ENCODE measurements around the gene OR2B3. TPM values are rescaled to one million over a fixed set of nuclear protein-coding genes. Genes with fewer than 3 reads are reported as not detected.

OR2B3 gene
- total RNA-seq, 3 donors from 2014 or later (not counting 1 experiment from before 2014, with no cell fraction given): not detected

DNA sequence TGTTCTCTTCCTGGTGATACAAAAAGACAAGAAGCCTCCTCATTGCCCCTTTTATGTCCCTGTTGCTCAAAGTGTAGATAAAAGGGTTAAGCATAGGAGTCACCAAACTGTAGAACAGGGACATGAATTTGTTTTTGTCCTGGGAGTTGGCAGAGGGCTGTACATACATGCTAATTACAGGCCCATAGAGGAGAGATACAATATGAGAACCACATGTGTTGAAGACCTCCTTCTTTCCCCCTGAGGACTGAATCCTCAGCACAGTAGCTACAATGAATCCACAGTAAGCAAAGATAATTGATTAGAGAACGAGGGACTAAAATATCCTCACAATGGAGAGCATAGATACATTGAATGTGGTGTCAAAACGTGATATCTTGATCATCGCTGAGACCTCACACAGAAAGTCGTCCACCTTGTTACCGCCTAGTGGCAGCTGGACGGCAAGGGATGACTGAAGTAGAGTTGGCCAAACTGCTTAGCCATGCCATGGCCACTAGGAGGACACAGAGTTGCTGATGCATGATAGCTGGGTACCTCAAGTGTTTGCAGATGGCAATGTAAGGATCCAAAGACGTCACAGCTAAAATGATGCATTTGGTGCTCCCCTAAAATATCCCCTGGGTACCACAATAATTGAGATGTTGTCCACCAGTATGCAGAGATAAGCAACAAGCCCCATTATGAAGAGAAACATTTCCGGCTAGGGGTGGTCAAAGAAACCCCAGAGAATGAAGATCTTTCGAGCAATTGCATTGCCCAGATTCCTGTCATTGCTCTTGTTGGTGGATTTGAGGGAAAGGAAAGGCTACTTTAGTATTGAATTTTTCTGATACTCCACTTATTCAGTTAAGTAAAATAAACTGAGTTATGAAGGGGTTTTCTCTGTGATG lies 15.0 kb downstream of the OR2B3 start:
- no peak overlapping the region for H3K4me3 ChIP-seq (ENCODE audit: low read length)
- H3K27ac Mint-ChIP-seq: no peak overlapping the region
- no peak overlapping the region for H3K27ac ChIP-seq (ENCODE audit: low read length)
- H3K9me3 Mint-ChIP-seq: no peaks in the 10 kb centered on the region
- WGBS (ENCODE audit: insufficient coverage): 40% methylated on average over 9 of the region's 9 CpGs
- no peaks in the 10 kb centered on the region for H3K4me1 Mint-ChIP-seq
- TF ChIP-seq, protein P1, sequence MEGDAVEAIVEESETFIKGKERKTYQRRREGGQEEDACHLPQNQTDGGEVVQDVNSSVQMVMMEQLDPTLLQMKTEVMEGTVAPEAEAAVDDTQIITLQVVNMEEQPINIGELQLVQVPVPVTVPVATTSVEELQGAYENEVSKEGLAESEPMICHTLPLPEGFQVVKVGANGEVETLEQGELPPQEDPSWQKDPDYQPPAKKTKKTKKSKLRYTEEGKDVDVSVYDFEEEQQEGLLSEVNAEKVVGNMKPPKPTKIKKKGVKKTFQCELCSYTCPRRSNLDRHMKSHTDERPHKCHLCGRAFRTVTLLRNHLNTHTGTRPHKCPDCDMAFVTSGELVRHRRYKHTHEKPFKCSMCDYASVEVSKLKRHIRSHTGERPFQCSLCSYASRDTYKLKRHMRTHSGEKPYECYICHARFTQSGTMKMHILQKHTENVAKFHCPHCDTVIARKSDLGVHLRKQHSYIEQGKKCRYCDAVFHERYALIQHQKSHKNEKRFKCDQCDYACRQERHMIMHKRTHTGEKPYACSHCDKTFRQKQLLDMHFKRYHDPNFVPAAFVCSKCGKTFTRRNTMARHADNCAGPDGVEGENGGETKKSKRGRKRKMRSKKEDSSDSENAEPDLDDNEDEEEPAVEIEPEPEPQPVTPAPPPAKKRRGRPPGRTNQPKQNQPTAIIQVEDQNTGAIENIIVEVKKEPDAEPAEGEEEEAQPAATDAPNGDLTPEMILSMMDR (IDR thresholded peaks at IDR 0.05): no peak
- H3K4me3 Mint-ChIP-seq: no peak overlapping the region
- H3K27me3 Mint-ChIP-seq (ENCODE audit: low read depth in 2 of 2): peaks cover 16 to 37% of the 10 kb centered on the region in 2 donors
- intact Hi-C loops (cut with micrococcal nuclease): no loop called here
- H3K36me3 Mint-ChIP-seq: no peaks in the 10 kb centered on the region
- DNase-seq (peak in 1 of 2 donors; percentile 12), ATAC-seq (peak in 2 of 3 donors; percentile 35 to 43)
- no peaks in the 10 kb centered on the region for H3K4me1 ChIP-seq (ENCODE audit: control insufficient read depth, insufficient read depth, low read length)
- no peaks in the 10 kb centered on the region for H3K9me3 ChIP-seq (ENCODE audit: control insufficient read depth, insufficient read depth, low read length)
- H3K36me3 ChIP-seq (ENCODE audit: control insufficient read depth, insufficient read depth, low read length): no peaks in the 10 kb centered on the region
- peaks cover 2% of the 10 kb centered on the region for H3K27me3 ChIP-seq (ENCODE audit: control insufficient read depth, insufficient read depth, low read length)

GRCh38 chr6:29051680-29052079 lies 35.4 kb downstream of the OR2B3 start:
- H3K36me3 Mint-ChIP-seq: no peaks in the 10 kb centered on the region
- DNase-seq (no peak), ATAC-seq (no peak)
- Histone ChIP-seq H3K4me1 (ENCODE audit: control insufficient read depth, insufficient read depth, low read length) (no peaks in the 10 kb centered on the region), H3K9me3 (ENCODE audit: control insufficient read depth, insufficient read depth, low read length) (no peaks in the 10 kb centered on the region), H3K27ac (ENCODE audit: low read length) (no peak overlapping the region), H3K4me3 (ENCODE audit: low read length) (no peak overlapping the region), H3K27me3 (ENCODE audit: control insufficient read depth, insufficient read depth, low read length) (peaks cover 6% of the 10 kb centered on the region), H3K36me3 (ENCODE audit: control insufficient read depth, insufficient read depth, low read length) (no peaks in the 10 kb centered on the region)
- intact Hi-C loops (cut with micrococcal nuclease): no loop called here
- H3K27ac Mint-ChIP-seq: no peak overlapping the region
- H3K27me3 Mint-ChIP-seq (ENCODE audit: low read depth in 2 of 2): peaks cover 25 to 46% of the 10 kb centered on the region in 2 donors
- no peaks in the 10 kb centered on the region for H3K4me1 Mint-ChIP-seq
- peaks cover 0 to 3% of the 10 kb centered on the region in 2 donors for H3K9me3 Mint-ChIP-seq
- TF ChIP-seq, protein P1 (IDR thresholded peaks at IDR 0.05): no peak
- no peak overlapping the region for H3K4me3 Mint-ChIP-seq
- 87% methylated on average over 3 of the region's 3 CpGs for WGBS (ENCODE audit: insufficient coverage)

GRCh38 chr6:29045075-29045474 lies 42.0 kb downstream of the OR2B3 start, which contains the start of gene OR2W1:
OR2W1 (minus strand) TSS chr6:29045175; CDS start chr6:29045175, 0 bp downstream.
- no peak for DNase-seq
- WGBS (ENCODE audit: insufficient coverage): 71% methylated on average over 1 of the region's 1 CpG
- Histone ChIP-seq H3K4me3 (ENCODE audit: low read length) (no peak within 1 kb of the TSS), H3K27me3 (ENCODE audit: control insufficient read depth, insufficient read depth, low read length) (peaks cover 18% of the 10 kb centered on the region), H3K4me1 (ENCODE audit: control insufficient read depth, insufficient read depth, low read length) (no peaks in the 10 kb centered on the region), H3K36me3 (ENCODE audit: control insufficient read depth, insufficient read depth, low read length) (no peaks in the 10 kb centered on the region), H3K27ac (ENCODE audit: low read length) (no peak within 1 kb of the TSS), H3K9me3 (ENCODE audit: control insufficient read depth, insufficient read depth, low read length) (no peaks in the 10 kb centered on the region)
- Mint-ChIP-seq H3K36me3 (no peaks in the 10 kb centered on the region), H3K4me1 (no peaks in the 10 kb centered on the region), H3K4me3 (no peak within 1 kb of the TSS), H3K27ac (no peak within 1 kb of the TSS), H3K9me3 (no peaks in the 10 kb centered on the region), H3K27me3 (ENCODE audit: low read depth in 2 of 2) (peaks cover 24 to 66% of the 10 kb centered on the region in 2 donors)
- ATAC-seq: no peak
- intact Hi-C loops (cut with micrococcal nuclease): no loop called here
- TF ChIP-seq, protein P1 (IDR thresholded peaks at IDR 0.05): no peak

Other genes with a start within 250 kb of the OR2B3 start
- 10 to 100 TPM; 19.3 to 33.6 (median 25.1) TPM for gene TRIM27, start 163.3 kb downstream of the OR2B3 start, total RNA-seq
- gene ZNF311, start 82.0 kb downstream of the OR2B3 start, total RNA-seq: under 1 TPM; 0.23 to 0.29 (median 0.28) TPM
- gene OR2W1, start 42.1 kb downstream of the OR2B3 start, total RNA-seq: not detected
- not detected for gene OR2J1, start 12.2 kb upstream of the OR2B3 start, total RNA-seq
- not detected for gene OR2J3, start 20.7 kb upstream of the OR2B3 start, total RNA-seq
- gene OR2J2, start 83.6 kb upstream of the OR2B3 start, total RNA-seq: not detected
- not detected for gene OR14J1, start 214.4 kb upstream of the OR2B3 start, total RNA-seq

Measured in natural killer cell (primary cell).